K562 (cell line): ENCODE data around the gene SAMD13.
A peak's percentile ranks its signal among the peaks of the same experiment; 100 is the strongest.

Source experiments
- CTCF ChIP-seq, 3 experiments: IDR thresholded peaks in 2 of 3; conservative IDR thresholded peaks in 1 of 3; 2 replicates each; pipeline ENCODE4 v1.5.1; 2011 to 2012; ENCODE audit warnings: low read length in 3 of 3, mild to moderate bottlenecking in 3 of 3, control low read depth in 2 of 3, improper control_type of control experiment in 1 of 3, inconsistent platforms in 1 of 3, low read depth in 1 of 3, mixed read lengths in 1 of 3, moderate library complexity in 1 of 3; ENCODE audit not compliant: insufficient read depth in 2 of 3
- EZH2 ChIP-seq: IDR thresholded peaks from 2 replicates; pipeline ENCODE4 v1.6.1; 2012; ENCODE audit warnings: low read depth, mild to moderate bottlenecking, inconsistent platforms, low read length, borderline replicate concordance
- FOXA3 ChIP-seq, 2 experiments: fragments of 450-650 bp in 1 of 2; sonication (generic) in 1 of 2; formaldehyde crosslinking; IDR thresholded peaks in 1 of 2; conservative IDR thresholded peaks in 1 of 2; 2 replicates each; pipeline versions ENCODE4 v1.4.0 to v1.8.0; 2020 to 2022; ENCODE audit warnings: mild to moderate bottlenecking in 2 of 2, missing genetic modification reagents in 1 of 2
- MTA3 ChIP-seq: fragments of 450-650 bp; formaldehyde crosslinking; IDR thresholded peaks from 2 replicates; pipeline ENCODE4 v1.6.1; 2017; ENCODE audit warnings: mild to moderate bottlenecking, borderline replicate concordance
- PRDM10 ChIP-seq: fragments of 450-650 bp; IDR thresholded peaks from 2 replicates; pipeline ENCODE4 v1.6.1; 2018; ENCODE audit not compliant: partially characterized antibody
- STAG1 ChIP-seq: sonication (generic); formaldehyde crosslinking; IDR thresholded peaks from 2 replicates; pipeline ENCODE4 v1.5.0; 2020; ENCODE audit warnings: missing genetic modification reagents, borderline replicate concordance
- TCF7L2 ChIP-seq: fragments of 150-350 bp; IDR thresholded peaks from 2 replicates; pipeline ENCODE4 v1.6.1; 2016; ENCODE audit warnings: low read depth, mild to moderate bottlenecking, low read length, moderate library complexity
- ZNF224 ChIP-seq: sonication (generic); formaldehyde crosslinking; IDR thresholded peaks from 2 replicates; pipeline ENCODE4 v1.8.0; 2022; ENCODE audit warnings: mild to moderate bottlenecking, missing genetic modification reagents

- no peak for TF ChIP-seq EZH2
- TF ChIP-seq STAG1 (CRISPR knock-in tag) = no peak
- TF ChIP-seq TCF7L2 = no peak
- TF ChIP-seq FOXA3 (CRISPR knock-in tag; conservative IDR thresholded peaks at IDR 0.05 in 1 of 2, IDR thresholded peaks at IDR 0.05 in 1 of 2) = no peak
- TF ChIP-seq CTCF (IDR thresholded peaks at IDR 0.05 in 2 of 3, conservative IDR thresholded peaks at IDR 0.05 in 1 of 3; ENCODE audit: insufficient read depth in 2 of 3, low read depth in 1 of 3, low read length in 3 of 3) = no peak
- no peak for TF ChIP-seq ZNF224
- no peak for TF ChIP-seq PRDM10
- peak; percentile 83; the same call in 1 of the 2 replicates for TF ChIP-seq MTA3
Measured at GRCh38 chr1:84298684-84299535, 2.6 kb upstream of the SAMD13 start.
